Measurements from ENCODE around the gene VWA7.

VWA7 gene

DNA sequence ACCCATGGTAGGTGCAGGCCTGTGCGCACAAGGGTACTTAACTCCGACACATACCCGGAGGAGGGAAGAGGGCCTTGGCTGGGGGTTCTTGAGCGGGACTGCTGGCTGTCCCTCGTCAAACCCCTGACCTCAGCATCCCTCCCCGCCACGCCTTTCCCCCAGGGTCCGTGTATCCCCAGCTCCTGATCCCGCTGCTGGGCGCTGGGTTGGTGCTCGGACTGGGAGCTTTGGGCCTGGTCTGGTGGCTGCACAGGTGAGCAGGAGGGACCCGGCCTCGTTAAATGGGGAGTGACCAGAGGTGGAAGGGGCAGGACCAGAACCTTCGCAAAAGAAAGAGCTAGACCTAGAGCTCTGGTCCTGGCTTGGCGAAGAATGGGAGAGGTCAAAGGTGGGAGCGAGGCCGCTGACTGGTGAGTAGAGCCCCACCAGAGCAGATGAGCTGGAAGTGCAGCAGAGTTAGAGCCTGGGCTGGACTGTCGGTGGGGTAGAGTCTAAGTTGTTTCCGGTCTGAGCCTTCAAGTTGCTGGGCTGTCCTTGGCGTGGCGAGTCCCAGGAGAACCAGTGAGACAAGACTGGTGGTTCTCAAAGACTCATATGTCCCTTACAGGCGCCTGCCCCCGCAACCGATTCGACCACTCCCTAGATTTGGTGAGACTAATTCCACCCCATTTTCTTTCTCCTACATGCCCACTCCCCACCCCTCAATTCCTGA is 53.0 kb downstream of the VWA7 start:
- H3K79me2 ChIP-seq (ENCODE audit: control insufficient read depth, insufficient read depth, low read length, poor library complexity), result peaks cover 3% of the 10 kb centered on the region
- H3K27ac ChIP-seq (ENCODE audit: low read depth, low read length), result no peak overlapping the region
- H3K14ac ChIP-seq (ENCODE audit: low read length), result no peak overlapping the region
- H4K91ac ChIP-seq (ENCODE audit: low read depth, low read length), result no peak overlapping the region
- no peaks in the 10 kb centered on the region for H3K27me3 ChIP-seq (ENCODE audit: insufficient read depth, low read length)
- no peaks in the 10 kb centered on the region for H3K9me3 ChIP-seq (ENCODE audit: insufficient read depth, low read depth, low read length)
- no peak overlapping the region for H3K23ac ChIP-seq (ENCODE audit: low read length)
- WGBS (ENCODE audit: extremely low coverage, insufficient coverage, insufficient read length), result no CpG with 5 or more reads among the region's 25 CpGs
- peaks cover 7 to 12% of the 10 kb centered on the region in 2 experiments for H3K4me1 ChIP-seq (ENCODE audit: control insufficient read depth in 1 of 2, insufficient read depth in 2 of 2, low read length in 2 of 2)
- no peak overlapping the region for H2BK12ac ChIP-seq (ENCODE audit: low read length)
- no peak for DNase-seq
- H3K4me2 ChIP-seq (ENCODE audit: low read length), result no peak overlapping the region
- no peak overlapping the region for H4K12ac ChIP-seq (ENCODE audit: low read depth, low read length)
- H3K79me1 ChIP-seq (ENCODE audit: low read length), result no peaks in the 10 kb centered on the region
- no peak overlapping the region for H3K4me3 ChIP-seq (ENCODE audit: low read depth, low read length)
- no peak overlapping the region for H4K8ac ChIP-seq (ENCODE audit: low read depth, low read length)
- no peak overlapping the region for H3K4ac ChIP-seq (ENCODE audit: low read depth, low read length)
- no peak overlapping the region for H2BK120ac ChIP-seq (ENCODE audit: insufficient read depth, low read length, poor library complexity)
- no peak overlapping the region for H3K18ac ChIP-seq (ENCODE audit: low read length)
- peaks cover 19 to 33% of the 10 kb centered on the region in 2 experiments for H3K36me3 ChIP-seq (ENCODE audit: control insufficient read depth in 1 of 2, insufficient read depth in 2 of 2, low read length in 2 of 2)
- H2AK5ac ChIP-seq (ENCODE audit: low read length), result no peak overlapping the region
- H3K9ac ChIP-seq (ENCODE audit: low read length), result no peak overlapping the region
- no peak overlapping the region for H2AFZ ChIP-seq (ENCODE audit: insufficient read depth, low read length, poor library complexity)
- no peak overlapping the region for H2BK5ac ChIP-seq (ENCODE audit: low read depth, low read length, poor library complexity)

DNA sequence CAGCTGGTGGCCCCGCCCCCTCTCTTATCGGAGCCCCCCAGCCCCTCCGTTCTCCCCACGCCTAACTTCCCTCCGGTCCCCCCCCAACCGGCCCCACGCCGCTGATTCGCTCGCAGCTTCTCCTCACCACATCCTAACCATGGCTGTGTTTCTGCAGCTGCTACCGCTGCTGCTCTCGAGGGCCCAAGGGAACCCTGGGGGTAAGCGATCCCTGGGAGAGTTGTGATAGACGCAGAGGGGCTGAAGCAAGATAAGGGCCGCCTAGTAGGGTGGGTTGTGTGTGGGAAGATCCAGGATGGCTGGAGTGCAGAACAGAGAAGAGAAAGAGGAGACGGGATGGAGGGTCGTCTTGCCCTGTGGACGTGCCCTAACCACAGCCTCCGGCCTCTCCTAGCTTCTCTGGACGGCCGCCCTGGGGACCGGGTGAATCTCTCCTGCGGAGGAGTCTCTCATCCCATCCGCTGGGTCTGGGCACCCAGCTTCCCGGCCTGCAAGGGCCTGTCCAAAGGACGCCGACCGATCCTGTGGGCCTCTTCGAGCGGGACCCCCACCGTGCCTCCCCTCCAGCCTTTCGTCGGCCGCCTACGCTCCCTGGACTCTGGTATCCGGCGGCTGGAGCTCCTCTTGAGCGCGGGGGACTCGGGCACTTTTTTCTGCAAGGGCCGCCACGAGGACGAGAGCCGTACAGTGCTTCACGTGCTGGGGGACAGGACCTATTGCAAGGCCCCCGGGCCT is 53.7 kb downstream of the VWA7 start, which contains the start of gene MPIG6B:
Gene MPIG6B, plus strand, starts transcription at position 129 of the 735 bp plus-strand sequence. Its CDS starts 11 bp downstream, at position 140.
- Histone ChIP-seq H3K18ac (ENCODE audit: low read length) (no peak within 1 kb of the TSS), H3K4me1 (ENCODE audit: control insufficient read depth in 1 of 2, insufficient read depth in 2 of 2, low read length in 2 of 2) (peaks cover 7 to 12% of the 10 kb centered on the region in 2 experiments), H2BK12ac (ENCODE audit: low read length) (no peak within 1 kb of the TSS), H2BK120ac (ENCODE audit: insufficient read depth, low read length, poor library complexity) (no peak within 1 kb of the TSS), H2AFZ (ENCODE audit: insufficient read depth, low read length, poor library complexity) (no peak within 1 kb of the TSS), H2BK5ac (ENCODE audit: low read depth, low read length, poor library complexity) (no peak within 1 kb of the TSS), H3K79me2 (ENCODE audit: control insufficient read depth, insufficient read depth, low read length, poor library complexity) (no peaks in the 10 kb centered on the region), H4K91ac (ENCODE audit: low read depth, low read length) (no peak within 1 kb of the TSS), H3K14ac (ENCODE audit: low read length) (no peak within 1 kb of the TSS), H3K23ac (ENCODE audit: low read length) (no peak within 1 kb of the TSS), H3K9me3 (ENCODE audit: insufficient read depth, low read depth, low read length) (no peaks in the 10 kb centered on the region), H3K4me2 (ENCODE audit: low read length) (no peak within 1 kb of the TSS), H3K9ac (ENCODE audit: low read length) (no peak within 1 kb of the TSS), H3K79me1 (ENCODE audit: low read length) (no peaks in the 10 kb centered on the region), H3K36me3 (ENCODE audit: control insufficient read depth in 1 of 2, insufficient read depth in 2 of 2, low read length in 2 of 2) (peaks cover 15 to 29% of the 10 kb centered on the region in 2 experiments), H3K4me3 (ENCODE audit: low read depth, low read length) (no peak within 1 kb of the TSS), H4K12ac (ENCODE audit: low read depth, low read length) (no peak within 1 kb of the TSS), H4K8ac (ENCODE audit: low read depth, low read length) (no peak within 1 kb of the TSS), H2AK5ac (ENCODE audit: low read length) (no peak within 1 kb of the TSS), H3K4ac (ENCODE audit: low read depth, low read length) (no peak within 1 kb of the TSS), H3K27ac (ENCODE audit: low read depth, low read length) (no peak within 1 kb of the TSS), H3K27me3 (ENCODE audit: insufficient read depth, low read length) (no peaks in the 10 kb centered on the region)
- no peak for DNase-seq
- no CpG with 5 or more reads among the region's 46 CpGs for WGBS (ENCODE audit: extremely low coverage, insufficient coverage, insufficient read length)

DNA sequence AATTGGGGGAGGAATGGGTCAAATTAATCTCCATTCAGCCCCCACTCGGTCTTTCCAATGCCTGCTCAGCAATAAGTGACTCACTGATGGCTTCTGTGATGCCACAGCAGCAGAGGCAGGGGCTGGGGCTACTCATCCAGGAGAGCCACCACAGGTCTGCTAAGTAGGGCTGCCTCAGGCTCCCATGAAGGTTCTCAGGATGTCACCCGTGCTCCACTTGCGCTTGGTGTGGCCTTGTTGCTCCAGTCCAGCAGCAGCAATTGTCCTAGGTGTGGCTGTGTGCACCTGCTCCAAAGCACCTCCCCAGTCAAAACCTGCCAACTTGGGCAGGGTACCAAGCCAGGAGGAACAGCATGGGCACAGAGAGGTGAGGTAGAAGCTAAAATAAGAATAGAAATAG is 55.0 kb downstream of the VWA7 start:
- Histone ChIP-seq H3K23ac (ENCODE audit: low read length) (no peak overlapping the region), H2BK120ac (ENCODE audit: insufficient read depth, low read length, poor library complexity) (no peak overlapping the region), H2BK12ac (ENCODE audit: low read length) (no peak overlapping the region), H3K27me3 (ENCODE audit: insufficient read depth, low read length) (no peaks in the 10 kb centered on the region), H3K9me3 (ENCODE audit: insufficient read depth, low read depth, low read length) (no peaks in the 10 kb centered on the region), H4K8ac (ENCODE audit: low read depth, low read length) (no peak overlapping the region), H3K4me1 (ENCODE audit: control insufficient read depth in 1 of 2, insufficient read depth in 2 of 2, low read length in 2 of 2) (peaks cover 17 to 23% of the 10 kb centered on the region in 2 experiments), H4K91ac (ENCODE audit: low read depth, low read length) (no peak overlapping the region), H3K79me2 (ENCODE audit: control insufficient read depth, insufficient read depth, low read length, poor library complexity) (no peaks in the 10 kb centered on the region), H2AK5ac (ENCODE audit: low read length) (no peak overlapping the region), H3K27ac (ENCODE audit: low read depth, low read length) (no peak overlapping the region), H4K12ac (ENCODE audit: low read depth, low read length) (no peak overlapping the region), H2BK5ac (ENCODE audit: low read depth, low read length, poor library complexity) (no peak overlapping the region), H3K18ac (ENCODE audit: low read length) (no peak overlapping the region), H3K79me1 (ENCODE audit: low read length) (peaks cover 3% of the 10 kb centered on the region), H3K4me2 (ENCODE audit: low read length) (no peak overlapping the region), H3K36me3 (ENCODE audit: control insufficient read depth in 1 of 2, insufficient read depth in 2 of 2, low read length in 2 of 2) (peaks cover 4 to 16% of the 10 kb centered on the region in 2 experiments), H3K4ac (ENCODE audit: low read depth, low read length) (no peak overlapping the region), H3K14ac (ENCODE audit: low read length) (no peak overlapping the region), H3K9ac (ENCODE audit: low read length) (no peak overlapping the region), H2AFZ (ENCODE audit: insufficient read depth, low read length, poor library complexity) (no peak overlapping the region), H3K4me3 (ENCODE audit: low read depth, low read length) (no peak overlapping the region)
- DNase-seq, result no peak
- WGBS (ENCODE audit: extremely low coverage, insufficient coverage, insufficient read length), result no CpG with 5 or more reads among the region's 3 CpGs

DNA sequence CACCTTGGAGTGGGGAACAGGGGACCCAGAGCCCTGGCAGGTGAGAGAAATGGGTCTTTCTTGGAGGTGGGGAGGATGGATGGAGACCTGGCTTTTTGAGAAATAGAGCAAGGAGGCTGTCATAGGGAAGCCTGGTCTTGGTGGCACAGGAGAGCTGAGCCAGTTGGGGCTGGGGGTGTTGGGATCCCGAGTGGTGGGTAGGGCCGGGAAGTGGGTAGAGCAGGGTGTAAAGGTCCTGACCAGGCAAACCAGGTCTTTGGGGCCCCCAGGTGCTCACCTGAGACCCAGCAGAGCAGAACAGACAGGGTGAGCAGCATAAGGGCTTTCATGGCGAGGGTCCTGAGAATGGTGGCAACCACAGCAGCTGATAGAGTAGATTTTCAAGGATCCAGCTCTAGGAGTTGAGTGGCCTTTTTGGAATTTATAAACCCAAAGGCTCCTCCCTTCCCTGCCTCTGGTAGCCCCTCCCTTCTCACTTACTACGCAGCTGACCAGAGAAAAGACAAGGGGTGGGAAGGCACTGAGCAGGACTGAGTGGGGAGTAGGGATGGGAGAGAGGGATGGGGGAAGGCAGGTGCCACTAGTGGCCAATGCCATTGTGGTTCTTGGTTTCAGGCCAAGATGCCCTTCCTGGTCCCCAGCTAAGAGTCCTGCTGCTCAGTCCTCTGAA is 55.6 kb downstream of the VWA7 start, which contains the start of gene LY6G6C:
Gene LY6G6C, minus strand, starts transcription at position 396 of the 670 bp plus-strand sequence. Its CDS starts 67 bp downstream, at position 329.
- H4K12ac ChIP-seq (ENCODE audit: low read depth, low read length), result no peak within 1 kb of the TSS
- peaks cover 17 to 23% of the 10 kb centered on the region in 2 experiments for H3K4me1 ChIP-seq (ENCODE audit: control insufficient read depth in 1 of 2, insufficient read depth in 2 of 2, low read length in 2 of 2)
- H2BK120ac ChIP-seq (ENCODE audit: insufficient read depth, low read length, poor library complexity), result no peak within 1 kb of the TSS
- no peaks in the 10 kb centered on the region for H3K79me2 ChIP-seq (ENCODE audit: control insufficient read depth, insufficient read depth, low read length, poor library complexity)
- H2AFZ ChIP-seq (ENCODE audit: insufficient read depth, low read length, poor library complexity), result no peak within 1 kb of the TSS
- H3K23ac ChIP-seq (ENCODE audit: low read length), result no peak within 1 kb of the TSS
- no peak within 1 kb of the TSS for H3K9ac ChIP-seq (ENCODE audit: low read length)
- no peak within 1 kb of the TSS for H3K18ac ChIP-seq (ENCODE audit: low read length)
- no peak for DNase-seq
- H4K91ac ChIP-seq (ENCODE audit: low read depth, low read length), result peak within 1 kb of the TSS; percentile 16
- H3K79me1 ChIP-seq (ENCODE audit: low read length), result peaks cover 3% of the 10 kb centered on the region
- H3K27me3 ChIP-seq (ENCODE audit: insufficient read depth, low read length), result no peaks in the 10 kb centered on the region
- H3K9me3 ChIP-seq (ENCODE audit: insufficient read depth, low read depth, low read length), result no peaks in the 10 kb centered on the region
- H2AK5ac ChIP-seq (ENCODE audit: low read length), result no peak within 1 kb of the TSS
- no peak within 1 kb of the TSS for H2BK5ac ChIP-seq (ENCODE audit: low read depth, low read length, poor library complexity)
- no peak within 1 kb of the TSS for H3K27ac ChIP-seq (ENCODE audit: low read depth, low read length)
- WGBS (ENCODE audit: extremely low coverage, insufficient coverage, insufficient read length), result no CpG with 5 or more reads among the region's 4 CpGs
- H3K4me2 ChIP-seq (ENCODE audit: low read length), result no peak within 1 kb of the TSS
- peaks cover 2 to 11% of the 10 kb centered on the region in 2 experiments for H3K36me3 ChIP-seq (ENCODE audit: control insufficient read depth in 1 of 2, insufficient read depth in 2 of 2, low read length in 2 of 2)
- no peak within 1 kb of the TSS for H3K14ac ChIP-seq (ENCODE audit: low read length)
- no peak within 1 kb of the TSS for H3K4me3 ChIP-seq (ENCODE audit: low read depth, low read length)
- no peak within 1 kb of the TSS for H2BK12ac ChIP-seq (ENCODE audit: low read length)
- no peak within 1 kb of the TSS for H3K4ac ChIP-seq (ENCODE audit: low read depth, low read length)
- H4K8ac ChIP-seq (ENCODE audit: low read depth, low read length), result no peak within 1 kb of the TSS
